SK-N-MC (cell line): ENCODE results near the gene USP19.

Source experiments
- EZH2 ChIP-seq: fragments of 200-600 bp; sonication (generic); IDR thresholded peaks from one replicate; pipeline ENCODE4 v1.6.1; 2017; ENCODE audit warnings: antibody characterized with exemption
- FOXP2 ChIP-seq: optimal IDR thresholded peaks from 2 replicates; pipeline ENCODE3; 2011; ENCODE audit warnings: mild to moderate bottlenecking, moderate library complexity; ENCODE audit not compliant: insufficient read depth; ENCODE audit errors: extremely low read length, control extremely low read depth
- POLR2AphosphoS5 ChIP-seq: IDR thresholded peaks from 2 replicates; pipeline ENCODE4 v1.6.1; 2012; ENCODE audit warnings: mild to moderate bottlenecking, low read depth, low read length, borderline replicate concordance

DNA sequence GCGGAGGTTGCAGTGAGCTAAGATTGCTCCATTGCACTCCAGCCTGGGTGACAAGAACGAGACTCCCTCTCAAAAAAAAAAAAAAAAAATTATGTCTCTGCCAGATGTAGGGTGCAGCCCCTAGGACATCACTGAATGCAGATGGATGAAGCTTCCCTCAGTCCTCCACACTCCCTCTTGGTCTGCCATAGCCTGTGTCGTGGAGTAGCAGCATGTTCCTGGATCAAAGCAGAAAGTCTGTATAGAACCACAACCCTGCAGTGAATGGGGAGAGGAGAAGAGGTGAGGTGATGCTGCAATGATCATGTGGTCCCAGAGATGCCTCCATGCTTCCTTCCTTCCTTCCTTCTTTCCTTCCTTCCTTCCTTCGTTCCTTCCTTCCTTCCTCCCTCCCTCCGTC lies 27.5 kb upstream of the USP19 start:
- TF ChIP-seq EZH2 (no peak), POLR2AphosphoS5 (no peak), FOXP2 (no peak)
